ENCODE measurements around the gene BAZ2A.

Gene BAZ2A

DNA sequence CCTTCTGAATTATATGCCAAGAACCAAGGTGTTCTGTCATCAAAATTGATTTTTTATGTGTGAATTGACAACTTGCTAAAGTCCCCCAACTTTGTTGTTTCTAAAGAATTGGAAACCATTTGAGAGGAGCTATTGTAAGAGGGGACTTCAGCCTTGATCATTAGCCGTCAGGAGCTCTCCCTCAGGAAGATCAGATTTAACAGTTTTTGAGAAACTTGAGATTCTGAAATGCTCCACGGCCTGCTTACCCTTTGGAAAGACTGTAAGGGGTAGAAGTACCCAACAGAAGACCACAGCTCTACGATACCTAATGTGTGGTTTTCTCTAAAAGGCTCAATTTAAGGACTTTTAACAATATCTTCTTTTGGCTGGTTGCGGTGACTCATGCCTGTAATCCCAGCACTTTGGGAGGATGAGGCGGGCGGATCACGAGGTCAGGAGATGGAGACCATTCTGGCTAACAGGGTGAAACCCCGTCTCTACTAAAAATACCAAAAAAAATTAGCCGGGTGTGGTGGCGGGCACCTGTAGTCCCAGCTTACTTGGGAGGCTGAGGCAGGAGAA, 51.1 kb downstream of the BAZ2A start:
- TF ChIP-seq EGR1 (IDR thresholded peaks at IDR 0.05) = no peak
- no peak for TF ChIP-seq TAF1 (IDR thresholded peaks at IDR 0.05; ENCODE audit: low read depth)
- no peak for TF ChIP-seq FOXM1 (IDR thresholded peaks at IDR 0.05; ENCODE audit: borderline replicate concordance, low read depth)

DNA sequence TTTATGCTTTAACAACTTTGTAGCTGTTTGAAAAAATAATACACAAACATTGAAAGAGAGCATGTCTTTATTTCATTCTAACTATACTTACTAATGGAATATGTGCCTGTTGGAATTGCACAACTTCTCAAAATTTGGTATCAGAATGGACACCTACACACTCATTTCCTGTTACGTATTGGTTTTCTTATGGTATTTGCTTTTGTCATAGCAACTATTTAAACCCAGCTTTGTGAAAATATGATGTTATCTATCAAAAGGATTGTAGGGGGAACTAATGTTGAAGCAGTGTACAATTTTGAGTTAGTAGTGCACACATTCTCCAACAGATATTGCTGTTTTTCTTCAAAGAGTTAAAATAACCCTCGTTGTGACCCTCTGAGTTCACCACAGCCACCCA, 55.9 kb downstream of the BAZ2A start:
- TF ChIP-seq TEAD4 (IDR thresholded peaks at IDR 0.05) (no peak), FOXM1 (IDR thresholded peaks at IDR 0.05; ENCODE audit: borderline replicate concordance, low read depth) (no peak), YY1 (IDR thresholded peaks at IDR 0.05; ENCODE audit: low read depth) (no peak), CEBPB (IDR thresholded peaks at IDR 0.05) (no peak), EGR1 (IDR thresholded peaks at IDR 0.05) (no peak), RAD21 (IDR thresholded peaks at IDR 0.05; ENCODE audit: low read depth) (no peak), NFIC (IDR thresholded peaks at IDR 0.05) (no peak), CREB1 (IDR thresholded peaks at IDR 0.05; ENCODE audit: low read depth) (no peak), TCF12 (IDR thresholded peaks at IDR 0.05; ENCODE audit: low read depth) (no peak), ZBTB7A (IDR thresholded peaks at IDR 0.05; ENCODE audit: low read depth) (no peak), EP300 (IDR thresholded peaks at IDR 0.05; ENCODE audit: borderline replicate concordance) (no peak), TAF1 (IDR thresholded peaks at IDR 0.05; ENCODE audit: low read depth) (no peak)
- TF ChIP-seq, protein P1, sequence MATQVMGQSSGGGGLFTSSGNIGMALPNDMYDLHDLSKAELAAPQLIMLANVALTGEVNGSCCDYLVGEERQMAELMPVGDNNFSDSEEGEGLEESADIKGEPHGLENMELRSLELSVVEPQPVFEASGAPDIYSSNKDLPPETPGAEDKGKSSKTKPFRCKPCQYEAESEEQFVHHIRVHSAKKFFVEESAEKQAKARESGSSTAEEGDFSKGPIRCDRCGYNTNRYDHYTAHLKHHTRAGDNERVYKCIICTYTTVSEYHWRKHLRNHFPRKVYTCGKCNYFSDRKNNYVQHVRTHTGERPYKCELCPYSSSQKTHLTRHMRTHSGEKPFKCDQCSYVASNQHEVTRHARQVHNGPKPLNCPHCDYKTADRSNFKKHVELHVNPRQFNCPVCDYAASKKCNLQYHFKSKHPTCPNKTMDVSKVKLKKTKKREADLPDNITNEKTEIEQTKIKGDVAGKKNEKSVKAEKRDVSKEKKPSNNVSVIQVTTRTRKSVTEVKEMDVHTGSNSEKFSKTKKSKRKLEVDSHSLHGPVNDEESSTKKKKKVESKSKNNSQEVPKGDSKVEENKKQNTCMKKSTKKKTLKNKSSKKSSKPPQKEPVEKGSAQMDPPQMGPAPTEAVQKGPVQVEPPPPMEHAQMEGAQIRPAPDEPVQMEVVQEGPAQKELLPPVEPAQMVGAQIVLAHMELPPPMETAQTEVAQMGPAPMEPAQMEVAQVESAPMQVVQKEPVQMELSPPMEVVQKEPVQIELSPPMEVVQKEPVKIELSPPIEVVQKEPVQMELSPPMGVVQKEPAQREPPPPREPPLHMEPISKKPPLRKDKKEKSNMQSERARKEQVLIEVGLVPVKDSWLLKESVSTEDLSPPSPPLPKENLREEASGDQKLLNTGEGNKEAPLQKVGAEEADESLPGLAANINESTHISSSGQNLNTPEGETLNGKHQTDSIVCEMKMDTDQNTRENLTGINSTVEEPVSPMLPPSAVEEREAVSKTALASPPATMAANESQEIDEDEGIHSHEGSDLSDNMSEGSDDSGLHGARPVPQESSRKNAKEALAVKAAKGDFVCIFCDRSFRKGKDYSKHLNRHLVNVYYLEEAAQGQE (IDR thresholded peaks at IDR 0.05; ENCODE audit: low read depth) = no peak
- TF ChIP-seq, protein P2, sequence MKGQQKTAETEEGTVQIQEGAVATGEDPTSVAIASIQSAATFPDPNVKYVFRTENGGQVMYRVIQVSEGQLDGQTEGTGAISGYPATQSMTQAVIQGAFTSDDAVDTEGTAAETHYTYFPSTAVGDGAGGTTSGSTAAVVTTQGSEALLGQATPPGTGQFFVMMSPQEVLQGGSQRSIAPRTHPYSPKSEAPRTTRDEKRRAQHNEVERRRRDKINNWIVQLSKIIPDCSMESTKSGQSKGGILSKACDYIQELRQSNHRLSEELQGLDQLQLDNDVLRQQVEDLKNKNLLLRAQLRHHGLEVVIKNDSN (IDR thresholded peaks at IDR 0.05) = no peak
- TF ChIP-seq, protein P3, sequence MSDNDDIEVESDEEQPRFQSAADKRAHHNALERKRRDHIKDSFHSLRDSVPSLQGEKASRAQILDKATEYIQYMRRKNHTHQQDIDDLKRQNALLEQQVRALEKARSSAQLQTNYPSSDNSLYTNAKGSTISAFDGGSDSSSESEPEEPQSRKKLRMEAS (IDR thresholded peaks at IDR 0.05) = no peak

DNA sequence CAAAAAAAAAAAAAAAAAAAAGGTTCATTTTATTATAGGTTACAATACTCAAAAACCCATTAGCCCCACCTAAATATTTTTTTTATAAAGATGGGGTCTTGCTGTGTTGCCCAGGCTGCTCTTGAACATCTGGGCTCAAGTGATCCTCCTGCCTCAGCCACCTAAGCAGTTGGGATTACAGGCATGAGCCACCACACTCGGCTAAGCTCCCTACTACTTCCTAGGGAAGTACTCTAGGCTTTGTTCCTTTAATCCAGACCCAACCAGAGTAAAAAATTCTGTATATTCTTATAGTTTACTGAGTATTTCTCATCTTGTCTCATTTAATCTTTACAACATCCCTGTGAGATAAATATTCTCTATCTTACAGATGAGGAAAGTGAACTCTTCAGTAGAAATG, 57.8 kb downstream of the BAZ2A start:
- no peak for TF ChIP-seq EGR1 (IDR thresholded peaks at IDR 0.05)
- no peak for TF ChIP-seq RAD21 (IDR thresholded peaks at IDR 0.05; ENCODE audit: low read depth)
- no peak for TF ChIP-seq ZBTB7A (IDR thresholded peaks at IDR 0.05; ENCODE audit: low read depth)
- TF ChIP-seq, protein P2 (IDR thresholded peaks at IDR 0.05) = no peak
- no peak for TF ChIP-seq NFIC (IDR thresholded peaks at IDR 0.05)
- TF ChIP-seq CEBPB (IDR thresholded peaks at IDR 0.05) = no peak
- TF ChIP-seq, protein P3 (IDR thresholded peaks at IDR 0.05) = no peak
- TF ChIP-seq CREB1 (IDR thresholded peaks at IDR 0.05; ENCODE audit: low read depth) = no peak
- TF ChIP-seq EP300 (IDR thresholded peaks at IDR 0.05; ENCODE audit: borderline replicate concordance) = no peak
- no peak for TF ChIP-seq TAF1 (IDR thresholded peaks at IDR 0.05; ENCODE audit: low read depth)
- no peak for TF ChIP-seq FOXM1 (IDR thresholded peaks at IDR 0.05; ENCODE audit: borderline replicate concordance, low read depth)
- TF ChIP-seq, protein P1 (IDR thresholded peaks at IDR 0.05; ENCODE audit: low read depth) = no peak
- TF ChIP-seq TEAD4 (IDR thresholded peaks at IDR 0.05) = no peak
- TF ChIP-seq YY1 (IDR thresholded peaks at IDR 0.05; ENCODE audit: low read depth) = no peak
- TF ChIP-seq TCF12 (IDR thresholded peaks at IDR 0.05; ENCODE audit: low read depth) = no peak

DNA sequence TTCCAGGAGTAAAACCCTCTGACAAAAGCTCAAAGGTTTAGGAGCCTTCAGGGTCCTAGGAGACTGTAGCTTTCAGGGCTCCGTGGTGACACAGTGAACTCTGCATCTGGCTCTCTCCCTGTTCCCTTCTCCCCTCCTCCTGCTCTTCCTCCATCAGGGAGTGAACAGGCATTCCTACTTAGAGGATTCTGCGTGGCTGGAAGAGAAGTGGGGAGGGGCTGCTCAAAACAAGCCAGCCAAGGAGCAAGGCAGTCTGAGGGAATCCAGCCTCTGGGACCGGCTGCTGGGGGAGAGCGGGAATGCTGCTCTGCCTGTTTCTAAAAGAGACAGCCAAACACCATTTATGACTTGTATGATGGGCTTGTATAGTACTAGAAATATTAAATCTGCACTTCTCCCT, 59.0 kb downstream of the BAZ2A start:
- no peak; the same call in 1 of the 2 replicates for TF ChIP-seq ZBTB7A (IDR thresholded peaks at IDR 0.05; ENCODE audit: low read depth)

DNA sequence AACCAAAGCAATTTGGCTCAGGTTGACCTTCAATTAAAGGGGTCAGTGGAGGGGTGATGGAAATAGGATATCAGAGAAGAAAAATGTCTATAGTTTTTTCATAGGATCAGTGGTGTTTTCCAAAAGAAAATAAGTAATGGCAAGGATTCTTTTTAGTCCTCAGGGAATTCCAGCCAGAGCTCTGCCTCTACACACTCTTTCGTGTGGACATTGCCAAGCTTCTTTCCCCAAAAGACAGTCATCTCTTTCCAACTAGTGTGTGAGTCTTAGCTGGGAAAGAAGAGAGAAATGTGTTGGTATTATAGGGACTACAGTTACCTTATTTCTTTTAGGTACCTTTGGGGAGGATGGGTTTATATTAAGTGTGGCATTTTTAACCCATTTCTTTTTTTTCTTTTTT, 62.0 kb downstream of the BAZ2A start:
- no peak for TF ChIP-seq TEAD4 (IDR thresholded peaks at IDR 0.05)
- no peak for TF ChIP-seq TCF12 (IDR thresholded peaks at IDR 0.05; ENCODE audit: low read depth)
- no peak for TF ChIP-seq CEBPB (IDR thresholded peaks at IDR 0.05)
- TF ChIP-seq NFIC (IDR thresholded peaks at IDR 0.05) = no peak
- TF ChIP-seq TAF1 (IDR thresholded peaks at IDR 0.05; ENCODE audit: low read depth) = no peak
- TF ChIP-seq, protein P2 (IDR thresholded peaks at IDR 0.05) = no peak
- TF ChIP-seq, protein P1 (IDR thresholded peaks at IDR 0.05; ENCODE audit: low read depth) = no peak
- TF ChIP-seq EP300 (IDR thresholded peaks at IDR 0.05; ENCODE audit: borderline replicate concordance) = no peak
- no peak for TF ChIP-seq CREB1 (IDR thresholded peaks at IDR 0.05; ENCODE audit: low read depth)
- TF ChIP-seq, protein P3 (IDR thresholded peaks at IDR 0.05) = no peak
- no peak for TF ChIP-seq RAD21 (IDR thresholded peaks at IDR 0.05; ENCODE audit: low read depth)
- TF ChIP-seq ZBTB7A (IDR thresholded peaks at IDR 0.05; ENCODE audit: low read depth) = no peak
- no peak for TF ChIP-seq FOXM1 (IDR thresholded peaks at IDR 0.05; ENCODE audit: borderline replicate concordance, low read depth)

Data from Ishikawa (cell line).